Central memory CD4-positive, alpha-beta T cell (primary cell): ENCODE measurements around the gene ANXA8.
"Not testable (repeated sequence)": the region's sequence is repeated elsewhere in the genome, so short reads cannot be mapped to it uniquely, and the experiment has no call there.

Source experiments
- DNase-seq: peaks from one replicate; pipeline ENCODE4 v3.0.0; 2022

The ANXA8 gene

DNA sequence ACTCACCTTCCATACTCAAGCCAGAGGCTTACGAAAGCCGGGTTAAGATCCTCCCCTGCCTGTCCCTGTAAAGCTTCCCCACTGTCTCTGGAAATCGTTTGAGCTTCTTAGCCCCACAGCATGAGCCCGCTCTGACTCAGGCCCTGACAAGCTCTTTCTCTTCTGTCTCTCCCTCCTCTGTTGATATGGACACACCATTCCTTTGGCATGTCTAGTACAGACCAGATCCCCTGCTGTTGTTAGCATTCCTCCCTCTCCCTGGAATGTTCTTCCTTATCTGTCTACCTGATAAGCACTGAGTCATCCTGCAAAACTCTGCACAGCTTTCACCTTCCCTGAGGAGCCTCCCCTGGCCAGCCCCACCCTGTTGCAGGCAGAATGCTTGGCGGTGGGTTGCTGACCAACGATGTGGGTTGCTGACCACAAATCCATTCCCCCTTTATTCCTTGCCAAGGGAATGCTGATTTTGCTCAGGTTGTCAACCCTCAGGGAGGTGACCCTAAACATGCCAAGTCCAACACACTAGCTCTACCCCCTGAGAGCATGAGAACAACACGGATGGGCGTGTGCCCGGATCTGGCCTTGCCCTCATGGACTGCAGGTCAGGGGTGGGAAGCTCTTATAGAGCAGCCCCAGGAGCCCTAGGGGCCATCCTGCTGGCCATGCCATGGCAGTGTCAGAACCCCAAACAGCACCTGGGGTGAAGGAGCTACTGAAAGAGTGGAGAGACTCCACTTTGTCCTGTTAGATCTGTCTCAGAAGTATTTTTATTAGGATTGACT, 21.1 kb downstream of the ANXA8 start:
- not testable (repeated sequence) for DNase-seq

DNA sequence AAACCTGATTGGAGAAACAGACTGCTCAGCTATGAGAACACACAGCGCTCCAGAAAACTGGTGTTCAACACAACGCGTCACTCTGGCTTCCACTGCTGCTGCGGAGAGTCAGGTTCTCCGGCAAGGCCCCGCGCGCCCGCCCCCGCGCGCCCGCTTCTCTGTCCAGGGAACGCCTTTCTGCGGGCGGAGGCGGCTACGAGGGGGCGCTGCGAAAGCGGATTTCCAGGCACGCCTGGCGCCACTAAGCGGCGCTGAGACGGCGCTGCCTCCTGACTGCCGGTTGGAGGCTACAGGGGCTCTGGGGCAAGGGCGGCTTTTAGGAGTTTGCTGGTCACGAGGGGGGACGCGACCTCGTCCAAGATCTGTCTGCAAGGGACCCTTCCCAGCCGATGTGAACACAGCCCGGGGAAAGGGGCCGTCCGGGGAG, 22.6 kb downstream of the ANXA8 start:
- not testable (repeated sequence) for DNase-seq

DNA sequence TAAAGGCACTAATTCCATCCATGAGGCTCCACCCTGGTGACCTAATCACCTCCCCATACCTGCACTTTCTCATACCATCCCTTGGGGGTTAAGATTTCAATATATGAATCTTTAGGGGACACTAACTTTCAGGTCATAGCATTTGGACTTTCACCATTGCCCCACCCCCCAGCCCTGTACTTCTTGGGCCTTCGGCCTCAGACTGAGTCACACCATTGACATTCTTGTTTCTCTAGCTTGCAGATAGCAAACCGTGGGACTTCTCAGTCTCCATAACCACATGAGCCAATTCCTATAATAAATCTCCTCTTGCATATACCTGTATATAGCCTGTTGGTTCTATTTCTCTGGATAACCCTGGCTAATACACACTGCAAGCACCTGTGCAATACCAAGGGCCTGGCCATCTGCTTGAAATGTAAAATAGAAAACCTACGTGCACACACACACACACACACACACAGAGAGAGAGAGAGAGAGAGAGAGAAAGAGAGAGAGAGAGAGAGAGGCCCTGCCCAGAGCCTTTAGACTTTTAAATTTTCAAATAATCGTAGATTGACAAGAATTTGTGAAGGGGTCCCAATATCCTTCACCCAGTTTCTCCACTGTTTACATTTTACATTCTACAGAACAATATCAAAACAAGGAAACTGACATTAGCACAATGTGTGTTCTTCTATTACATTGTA, 25.3 kb downstream of the ANXA8 start:
- no peak for DNase-seq

- DNase-seq = no peak
Measured at GRCh38 chr10:47457826-47458225, 26.1 kb downstream of the ANXA8 start.

DNA sequence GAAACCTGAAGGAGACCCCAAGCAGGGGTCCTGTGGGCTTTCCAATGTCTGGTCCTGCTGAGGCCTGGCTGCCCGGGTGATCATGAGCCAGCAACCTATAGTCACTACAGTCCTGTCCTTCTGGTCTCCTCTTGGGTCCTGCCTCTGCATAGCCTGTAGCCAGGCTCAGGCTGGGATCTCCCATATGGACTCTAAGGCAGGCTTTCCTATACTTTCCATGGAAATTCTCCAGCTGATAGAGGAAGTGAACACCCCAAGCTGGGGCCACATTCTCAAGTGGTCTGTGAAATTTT, 26.4 kb downstream of the ANXA8 start:
- DNase-seq = no peak

GRCh38 chr10:47456794-47457527, 27.0 kb downstream of the ANXA8 start:
- no peak for DNase-seq

DNA sequence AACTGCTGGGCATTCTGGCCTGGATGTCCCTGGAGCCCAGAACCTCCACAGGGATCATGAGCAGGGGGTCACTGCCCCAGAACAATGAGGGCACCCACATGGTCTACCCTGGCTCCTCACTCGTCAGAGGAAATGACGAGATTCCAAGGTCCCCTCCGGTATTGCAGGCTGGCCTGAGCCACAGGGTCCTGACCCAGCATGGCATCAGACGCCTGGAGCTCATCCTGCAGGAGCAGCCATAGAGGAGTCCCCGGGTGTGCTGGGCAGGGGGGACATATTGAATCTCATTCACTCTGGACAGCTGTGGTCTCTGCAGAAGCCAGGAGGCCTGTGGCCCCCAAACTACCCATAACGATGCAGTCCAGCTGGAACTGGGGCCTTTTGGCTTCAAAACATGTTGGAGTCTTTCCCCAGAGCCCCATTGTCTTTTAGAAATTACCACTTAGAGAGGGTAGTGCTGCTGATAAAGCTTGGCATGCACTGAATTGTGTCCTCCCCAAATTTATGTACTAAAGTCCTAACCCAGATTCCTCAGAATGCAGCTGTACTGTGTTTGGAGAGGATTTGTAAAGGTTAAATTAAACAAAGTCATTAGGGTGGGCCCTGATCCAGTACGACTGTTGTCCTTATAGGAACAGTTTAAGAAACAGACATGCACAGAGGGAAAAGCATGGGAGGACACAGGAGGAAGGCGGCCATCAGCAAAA, 27.7 kb downstream of the ANXA8 start:
- no peak for DNase-seq

DNA sequence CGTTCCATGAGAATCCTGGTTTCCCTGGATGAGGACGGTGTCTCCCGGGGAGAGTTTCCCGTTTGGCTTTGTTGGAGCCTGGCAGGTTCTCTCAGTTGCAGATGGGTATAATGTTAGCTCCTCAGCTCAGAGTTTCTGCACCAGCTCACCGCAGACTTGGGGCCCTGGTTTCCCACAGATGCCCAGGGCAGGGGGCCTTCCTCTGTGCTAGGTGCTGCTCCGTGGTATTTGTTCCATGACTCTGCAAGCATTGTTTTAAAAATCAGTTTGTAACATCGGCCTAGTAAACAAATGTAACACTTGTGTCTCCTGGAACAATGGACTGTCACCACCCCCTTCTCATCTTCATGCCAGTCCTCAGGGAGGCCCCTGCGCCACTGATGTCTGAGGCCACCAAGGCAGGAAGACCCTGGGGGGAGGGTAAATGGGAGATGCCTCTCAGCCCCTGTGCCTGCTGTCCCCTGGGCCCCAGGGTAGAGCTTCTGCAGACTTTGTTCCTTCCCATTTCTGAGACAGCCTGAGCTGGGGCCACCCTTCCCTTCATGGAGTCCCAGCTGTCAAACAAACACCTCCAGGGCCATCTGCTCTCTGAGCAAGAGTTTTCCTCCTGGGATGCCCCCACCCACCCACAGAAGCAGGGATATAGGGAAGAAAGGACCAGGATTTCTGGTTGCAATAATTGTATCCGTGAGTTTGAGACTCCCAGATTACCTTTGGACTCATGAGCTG, 28.4 kb downstream of the ANXA8 start:
- not testable (repeated sequence) for DNase-seq

DNA sequence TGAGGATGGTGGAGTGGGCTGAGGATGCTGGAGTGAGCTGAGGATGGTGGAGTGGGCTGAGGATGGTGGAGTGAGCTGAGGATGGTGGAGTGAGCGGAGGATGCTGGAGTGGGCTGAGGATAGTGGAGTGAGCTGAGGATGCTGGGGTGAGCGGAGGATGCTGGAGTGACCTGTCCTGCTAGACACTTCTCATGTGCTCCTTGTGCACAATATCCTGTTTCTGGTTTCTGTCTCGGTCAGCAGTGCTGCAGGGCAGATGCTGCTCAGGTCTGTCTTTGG, 29.2 kb downstream of the ANXA8 start:
- DNase-seq = no peak

DNA sequence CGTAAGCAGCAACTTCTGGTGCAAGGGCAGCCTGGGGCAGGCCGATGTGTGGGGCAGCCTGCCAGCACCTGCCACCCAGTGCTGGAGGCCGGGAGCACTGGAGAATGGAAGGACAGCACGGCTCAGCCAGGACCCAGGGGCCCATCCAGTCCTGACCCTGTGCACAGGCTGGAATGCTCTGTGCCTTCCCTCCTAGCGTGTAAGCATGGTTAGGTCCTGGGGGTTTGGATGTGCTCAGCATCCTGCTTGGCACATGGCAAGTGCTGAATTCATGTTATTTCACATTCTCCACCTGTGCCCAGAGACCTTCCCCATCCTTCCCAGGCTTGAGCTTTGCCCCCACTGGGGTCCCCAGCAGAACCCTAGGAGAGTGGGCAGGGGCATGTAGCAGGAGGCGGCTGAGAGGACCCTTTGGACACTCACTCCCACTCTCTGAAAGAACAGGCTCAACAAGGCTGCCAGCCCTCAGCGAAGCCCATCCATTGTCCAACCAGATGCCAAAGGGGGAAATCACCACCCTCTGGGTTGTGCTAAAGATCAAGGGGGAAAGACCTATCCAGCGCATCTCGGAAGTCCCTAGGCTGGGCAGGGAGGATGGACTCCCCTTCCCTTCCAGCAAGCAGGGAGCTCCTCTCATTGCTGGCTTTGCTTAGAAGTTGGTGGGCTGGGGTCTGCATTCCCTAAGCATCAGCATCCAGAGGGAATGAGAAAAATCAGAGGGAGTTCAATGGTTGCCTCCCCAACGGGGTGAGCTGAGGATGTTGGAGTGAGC, 29.7 kb downstream of the ANXA8 start:
- DNase-seq = no peak

DNA sequence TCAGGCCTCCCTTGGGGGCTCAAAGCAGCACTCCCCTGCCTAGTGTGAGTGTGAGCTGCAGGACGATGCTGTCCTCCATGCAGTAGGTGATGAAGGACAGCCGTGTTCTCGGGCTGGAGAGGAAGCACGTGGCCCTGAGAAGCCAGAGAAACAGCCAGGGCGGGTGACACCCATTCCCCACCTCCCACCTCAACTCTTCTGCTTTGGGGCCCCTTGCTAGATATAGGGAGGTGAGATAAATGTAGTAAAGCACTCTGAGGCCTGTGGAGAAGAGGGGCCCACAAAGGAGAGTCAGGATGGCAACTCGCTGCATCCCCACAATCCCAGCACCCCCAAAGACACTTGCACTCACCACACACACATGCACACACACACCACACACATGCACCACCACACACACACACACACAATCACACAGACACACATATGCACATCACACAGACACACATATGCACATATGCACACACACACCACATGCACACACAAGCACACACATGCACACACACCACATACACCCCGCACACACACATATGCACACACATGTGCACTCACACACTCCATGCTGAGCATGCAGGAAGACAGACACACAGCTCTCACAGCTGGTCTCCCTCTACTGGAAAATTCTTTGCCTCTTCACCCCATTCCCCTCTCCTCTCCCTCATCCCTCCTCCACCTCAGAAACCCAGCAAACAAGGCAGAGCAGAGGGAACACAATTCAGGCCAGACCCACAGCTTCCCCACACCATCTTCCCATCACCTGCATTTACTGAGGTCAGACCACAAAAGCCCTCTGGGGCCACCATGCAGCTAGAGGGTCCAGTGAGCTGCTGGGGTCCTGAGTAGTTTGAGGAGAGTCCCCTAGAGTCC, 30.5 kb downstream of the ANXA8 start:
- DNase-seq = no peak

DNA sequence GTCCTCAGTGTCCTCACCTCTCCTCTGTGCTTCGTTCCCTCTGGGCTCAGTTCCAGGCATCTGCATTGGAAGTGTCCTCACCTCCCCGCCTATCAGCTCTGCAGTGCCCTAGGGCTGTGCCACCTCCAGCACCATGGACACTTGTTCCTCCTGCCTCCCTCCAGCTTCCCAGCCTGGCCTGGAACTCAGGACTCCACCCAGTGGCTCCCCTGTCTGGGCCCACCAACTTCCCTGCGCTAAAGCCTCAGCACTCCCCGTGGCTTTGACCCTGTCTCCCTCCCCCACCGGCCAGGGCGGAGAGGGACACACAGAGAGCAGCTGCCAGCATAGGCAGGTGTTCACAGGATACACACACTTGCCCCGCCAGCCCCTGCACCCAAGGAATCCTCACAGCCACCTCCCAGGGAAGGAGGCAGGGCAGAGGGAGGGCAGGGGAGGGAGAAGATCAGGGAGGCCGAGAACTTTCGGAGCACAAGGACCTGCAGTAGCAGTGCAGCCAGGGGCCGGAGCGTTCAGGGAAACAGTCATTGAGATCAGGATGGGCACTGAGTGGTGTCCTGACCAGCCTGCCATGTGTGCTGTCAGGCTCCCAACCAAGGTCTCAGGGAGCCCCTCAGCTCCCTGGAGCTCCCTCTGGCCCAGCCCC, 31.3 kb downstream of the ANXA8 start:
- no peak for DNase-seq

DNA sequence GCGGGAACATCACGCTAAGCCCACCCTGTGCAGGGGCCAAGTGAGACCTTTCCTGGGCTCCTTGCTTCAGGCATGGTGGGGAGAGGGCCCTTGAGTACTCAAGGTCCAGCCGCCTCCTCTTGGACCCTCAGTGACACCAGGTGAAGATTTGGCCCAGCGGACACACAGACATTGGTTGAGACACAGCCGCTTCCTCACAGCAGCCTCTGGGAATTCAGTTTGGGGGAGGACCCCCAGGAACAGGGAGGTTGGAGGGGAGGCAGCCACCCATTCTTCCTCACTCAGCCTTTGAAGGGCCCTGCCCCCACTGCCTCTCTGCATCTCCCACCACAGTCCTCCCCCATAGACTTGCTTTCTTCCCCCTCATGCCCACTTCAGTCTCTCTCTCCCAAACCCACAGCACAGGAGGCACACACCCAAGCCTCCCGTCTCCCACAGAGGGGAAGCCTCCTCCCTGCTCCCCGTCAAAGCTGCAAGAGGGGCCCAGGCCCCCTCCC, 31.9 kb downstream of the ANXA8 start:
- DNase-seq = no peak

- DNase-seq = no peak
Measured at GRCh38 chr10:47451273-47451997, 32.5 kb downstream of the ANXA8 start.

- no peak for DNase-seq
Measured at GRCh38 chr10:47450442-47450841, 33.5 kb downstream of the ANXA8 start.

GRCh38 chr10:47449979-47450378, 33.9 kb downstream of the ANXA8 start:
- DNase-seq = no peak

DNA sequence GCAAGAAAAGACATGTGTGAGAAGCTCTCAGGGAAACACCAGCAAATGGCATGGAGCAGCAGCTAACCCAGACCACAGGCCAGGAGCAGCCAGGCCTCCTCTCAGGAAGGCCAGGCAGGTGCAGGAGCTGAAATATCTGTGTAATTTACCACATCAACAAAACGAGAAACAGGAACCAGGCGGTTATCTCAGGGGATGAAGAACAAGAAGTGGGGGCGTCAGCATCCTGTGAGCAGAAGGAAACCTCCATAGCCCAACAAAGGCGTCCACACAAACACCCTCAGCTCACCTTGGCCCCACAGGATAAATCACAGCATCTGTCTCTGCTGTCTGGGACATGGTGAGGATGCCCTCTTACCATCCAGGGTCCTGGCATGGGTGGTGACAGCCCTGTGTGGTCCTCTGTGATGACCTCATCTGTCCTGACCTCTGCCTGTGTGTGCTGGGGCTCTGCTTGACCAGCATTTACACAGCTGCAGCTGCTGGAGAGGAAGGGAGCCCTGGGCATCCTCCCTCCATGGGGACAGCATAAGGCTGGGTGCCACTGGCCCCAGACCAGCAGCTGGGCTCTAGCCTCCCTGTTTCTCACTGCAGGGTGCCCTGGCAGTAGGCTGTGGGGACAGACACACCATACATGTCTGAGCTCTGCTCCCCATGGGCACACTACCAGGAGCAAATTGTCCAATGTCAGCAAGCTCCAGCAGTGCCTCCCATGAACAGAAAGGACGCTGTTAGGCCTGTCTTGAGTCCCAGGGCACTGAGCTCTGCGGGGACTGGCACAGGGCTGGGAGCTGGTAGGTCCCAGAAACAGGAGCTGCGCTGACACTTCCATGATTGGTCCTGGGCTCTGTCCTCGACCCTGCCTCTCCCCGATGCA, 34.6 kb downstream of the ANXA8 start:
- no peak for DNase-seq

- no peak for DNase-seq
Measured at GRCh38 chr10:47447705-47448104, 36.2 kb downstream of the ANXA8 start.

DNA sequence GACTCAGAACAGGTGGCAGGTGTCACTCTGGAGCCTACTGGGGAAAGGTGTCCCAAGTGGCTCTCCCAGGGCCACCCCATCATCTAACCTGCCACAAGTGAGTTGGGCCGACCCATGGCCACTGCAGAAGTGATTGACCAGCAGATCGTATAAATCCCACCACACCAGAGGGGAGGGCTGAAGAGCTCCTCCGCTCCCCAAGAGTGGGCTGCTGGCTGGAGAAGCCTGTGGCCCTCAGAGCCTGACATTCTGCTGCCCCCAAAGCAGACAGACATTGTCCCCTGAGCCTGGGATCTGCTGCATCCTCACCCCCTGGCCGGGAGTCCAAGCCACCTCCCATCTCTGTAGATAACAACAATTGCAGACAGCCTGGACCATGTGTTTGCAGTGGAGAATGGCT, 36.7 kb downstream of the ANXA8 start:
- no peak for DNase-seq
